ENCODE measurements around the gene MCCD1. TPM values are rescaled to one million over a fixed set of nuclear protein-coding genes. Genes with fewer than 3 reads are reported as not detected.
A peak's percentile ranks its signal among the peaks of the same experiment; 100 is the strongest.

MCCD1 gene
- total RNA-seq, 1 experiment from 2014 or later, result not detected

GRCh38 chr6:31525932-31526591 lies 2.7 kb upstream of the MCCD1 start:
- Histone ChIP-seq H3K18ac (ENCODE audit: insufficient read length, low read depth, low read length) (no peak overlapping the region), H2BK15ac (ENCODE audit: low read depth, low read length) (no peak overlapping the region), H2AFZ (ENCODE audit: low read length) (no peak overlapping the region), H4K5ac (ENCODE audit: insufficient read length, low read depth, low read length) (no peak overlapping the region), H3K4me1 (ENCODE audit: insufficient read depth, low read length) (no peaks in the 10 kb centered on the region; the same call in 1 of the 2 replicates), H2BK12ac (ENCODE audit: insufficient read length, low read depth, low read length) (no peak overlapping the region), H3T11ph (ENCODE audit: low read length) (no peak overlapping the region), H3K79me2 (ENCODE audit: insufficient read depth, low read length) (no peaks in the 10 kb centered on the region), H4K91ac (ENCODE audit: insufficient read length, low read depth, low read length) (no peak overlapping the region), H3K23me2 (ENCODE audit: insufficient read length, low read depth, low read length, poor library complexity, severe bottlenecking) (no peaks in the 10 kb centered on the region), H2AK5ac (ENCODE audit: insufficient read length, low read length) (no peak overlapping the region), H3K4ac (ENCODE audit: low read depth, low read length) (no peak overlapping the region), H3K4me2 (ENCODE audit: insufficient read depth, insufficient read length, low read length) (no peak overlapping the region), H4K20me1 (ENCODE audit: control insufficient read depth, insufficient read depth, insufficient read length) (no peaks in the 10 kb centered on the region), H3K23ac (ENCODE audit: insufficient read length, low read depth, low read length) (no peak overlapping the region), H3K79me1 (ENCODE audit: insufficient read depth, low read depth, low read length, poor library complexity, severe bottlenecking) (no peaks in the 10 kb centered on the region), H3K14ac (ENCODE audit: insufficient read depth, low read length) (no peak overlapping the region), H2BK20ac (ENCODE audit: low read depth, low read length, poor library complexity, severe bottlenecking) (no peak overlapping the region), H3K27me3 (ENCODE audit: insufficient read depth, low read length) (no peaks in the 10 kb centered on the region), H4K8ac (replicated peaks; ENCODE audit: insufficient read length, low read depth, low read length) (no peak overlapping the region), H3K9ac (ENCODE audit: extremely low read depth, insufficient read length, low read length) (no peak overlapping the region), H3K56ac (ENCODE audit: insufficient read length, low read depth, low read length) (no peak overlapping the region), H3K27ac (ENCODE audit: insufficient read length, low read depth, low read length) (no peak overlapping the region), H2BK120ac (ENCODE audit: low read depth, low read length, poor library complexity, severe bottlenecking) (no peak overlapping the region), H2BK5ac (ENCODE audit: insufficient read length, low read length) (no peak overlapping the region), H3K9me3 (ENCODE audit: control insufficient read depth, low read depth, low read length) (no peaks in the 10 kb centered on the region)
- peaks cover 14 to 18% (median 14%) of the 10 kb centered on the region in 3 experiments; a peak in 6 of 7 replicates for H3K36me3 Mint-ChIP-seq (ENCODE audit: insufficient read depth in 1 of 3, low read depth in 3 of 3)
- DNase-seq, result no peak
- H3K9me3 Mint-ChIP-seq, result no peaks in the 10 kb centered on the region; a peak in 1 of 5 replicates
- no CpG with 5 or more reads among the region's 4 CpGs for WGBS (ENCODE audit: extremely low coverage, insufficient read length, low lambda C conversion rate)
- no peak for TF ChIP-seq CTCF (conservative IDR thresholded peaks at IDR 0.05)
- H3K27ac Mint-ChIP-seq, result peak overlapping the region in 1 of 3 experiments; percentile 41; a peak in 2 of 7 replicates
- peaks cover 9% of the 10 kb centered on the region for H3K27me3 Mint-ChIP-seq (ENCODE audit: low read depth)
- H3K4me1 Mint-ChIP-seq, result peaks cover 15 to 20% of the 10 kb centered on the region in 2 experiments
- no peak overlapping the region for H3K4me3 Mint-ChIP-seq

Data from H9 (cell line).